ENCODE data around the gene SLC39A11.
"Not testable (repeated sequence)": the region's sequence is repeated elsewhere in the genome, so short reads cannot be mapped to it uniquely, and the experiment has no call there.

SLC39A11 gene

DNA sequence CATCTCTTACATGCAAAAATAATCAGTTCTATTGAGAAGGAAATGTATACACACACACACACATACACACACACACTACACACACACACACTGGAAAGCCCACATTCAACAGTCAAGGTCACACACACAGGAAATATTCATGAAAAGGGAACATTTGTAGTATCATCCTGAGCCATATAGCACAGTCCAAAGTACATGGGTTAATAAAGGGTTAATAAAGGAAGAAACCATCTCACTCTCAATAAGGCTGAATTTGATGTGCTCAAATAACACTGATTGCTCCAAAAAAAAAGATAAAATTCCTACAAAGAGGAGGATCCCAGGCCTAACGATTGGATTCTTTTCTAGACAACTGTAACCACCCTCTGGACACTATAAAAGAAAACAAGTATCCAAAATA lies 164.7 kb downstream of the SLC39A11 start:
- DNase-seq (ENCODE audit: low read depth in 2 of 3, low spot score in 1 of 3), result no peak

DNA sequence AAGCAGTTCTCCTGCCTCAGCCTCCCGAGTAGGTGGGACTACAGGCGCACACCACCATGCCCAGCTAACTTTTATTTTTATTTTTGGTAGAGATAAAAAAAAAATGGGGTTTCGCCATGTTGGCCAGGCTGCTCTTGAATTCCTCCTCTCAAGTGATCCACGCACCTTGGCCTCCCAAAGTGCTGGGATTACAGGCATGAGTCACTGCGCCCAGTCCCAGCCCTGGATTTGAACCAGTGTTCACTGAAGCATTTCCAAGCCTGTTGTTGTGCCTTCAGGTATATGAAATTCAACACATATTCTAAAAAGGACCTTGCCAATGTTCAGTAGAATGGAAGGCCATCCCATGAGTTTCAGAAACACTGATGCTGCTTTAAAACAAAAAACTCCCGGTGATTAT lies 165.3 kb downstream of the SLC39A11 start:
- DNase-seq (ENCODE audit: low read depth in 2 of 3, low spot score in 1 of 3), result no peak

DNA sequence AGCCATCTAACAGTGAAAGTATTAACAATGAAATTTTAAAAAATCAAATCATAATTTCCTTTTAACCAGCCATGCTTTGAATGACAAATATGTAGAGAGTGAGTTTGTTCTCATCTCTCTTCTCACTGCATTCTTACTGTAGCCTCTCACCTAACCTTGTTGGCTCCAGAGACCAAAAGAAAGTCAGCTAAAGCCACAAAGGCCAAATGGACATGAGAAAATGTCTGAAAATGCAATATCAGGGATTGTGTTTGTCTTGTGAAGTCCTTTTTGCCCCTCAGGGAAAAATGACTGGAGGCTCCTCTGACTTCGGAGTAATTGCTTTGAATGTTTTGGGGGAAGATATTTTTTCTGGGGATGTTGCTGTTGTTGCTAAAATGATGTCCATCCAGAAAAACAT lies 166.3 kb downstream of the SLC39A11 start:
- no peak for DNase-seq (ENCODE audit: low read depth in 2 of 3, low spot score in 1 of 3)

DNA sequence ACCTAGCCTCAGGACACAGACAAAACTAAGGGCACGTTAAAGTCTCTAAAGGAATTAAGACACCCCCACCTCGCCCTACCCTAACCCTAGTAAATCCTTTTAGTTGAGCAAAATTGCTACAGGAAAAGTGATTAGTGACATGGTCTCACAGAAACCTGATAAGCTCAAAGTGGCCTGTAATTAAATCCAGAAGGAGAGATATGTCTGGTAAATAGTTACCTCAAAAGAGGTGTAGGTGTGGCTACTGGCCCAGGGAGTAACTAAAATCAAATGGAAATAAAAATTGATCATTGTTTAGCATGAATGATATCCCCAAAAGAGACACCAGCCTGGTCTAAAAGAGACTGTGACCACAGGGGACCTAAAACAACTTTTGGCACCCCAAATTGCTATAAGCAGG lies 168.3 kb downstream of the SLC39A11 start:
- DNase-seq (ENCODE audit: low read depth in 2 of 3, low spot score in 1 of 3), result no peak

DNA sequence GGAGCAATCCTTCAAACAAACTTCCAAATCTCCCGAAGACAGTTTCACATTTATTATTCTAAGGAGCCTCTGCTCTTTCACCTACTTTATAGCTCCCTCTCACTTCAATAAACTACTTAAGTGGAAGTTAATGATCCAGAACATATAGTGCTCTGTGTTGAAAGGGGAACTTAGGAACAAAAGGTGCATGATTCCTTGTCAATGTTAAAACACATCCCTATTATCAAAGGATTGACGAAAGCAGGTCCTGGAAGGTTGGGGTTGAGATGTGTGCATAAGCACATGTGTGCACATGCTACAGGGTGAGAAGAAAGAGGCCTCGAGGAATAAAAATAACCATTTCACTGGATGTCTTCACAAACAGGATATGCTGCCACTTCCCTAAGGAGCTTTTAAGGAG lies 170.3 kb downstream of the SLC39A11 start:
- DNase-seq (ENCODE audit: low read depth in 2 of 3, low spot score in 1 of 3), result no peak

DNA sequence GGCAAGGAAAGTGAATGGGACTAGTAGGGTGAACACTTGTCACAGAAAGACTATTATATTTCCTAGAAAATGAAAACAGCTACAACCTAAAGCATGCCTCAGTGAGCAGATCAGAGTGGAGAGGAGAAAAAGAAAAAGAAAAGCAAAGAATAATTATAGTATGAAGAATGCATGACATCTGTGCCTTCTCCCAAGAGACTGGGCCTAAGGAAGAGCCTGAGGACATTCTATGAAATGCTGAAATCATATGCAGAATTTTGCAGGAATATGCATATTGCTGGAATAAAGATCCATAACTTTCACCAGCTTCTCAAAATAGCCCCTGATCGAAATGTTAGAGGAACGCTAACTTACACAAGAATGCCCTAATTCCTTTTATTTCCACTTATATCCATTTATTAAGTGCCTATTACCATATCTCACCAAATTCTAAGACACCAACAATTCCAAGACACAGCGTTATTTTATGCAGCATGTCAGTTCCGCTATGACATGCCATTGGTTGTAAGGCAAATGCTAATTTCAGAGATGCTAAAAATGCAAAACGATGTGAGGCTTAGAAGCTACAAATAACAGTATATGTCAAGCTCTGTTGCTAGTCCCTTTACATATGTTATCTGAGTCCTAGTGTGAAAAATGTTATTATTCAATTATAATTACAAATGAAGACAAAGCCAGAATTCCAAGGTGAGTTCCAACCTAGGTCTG lies 171.0 kb downstream of the SLC39A11 start:
- DNase-seq (ENCODE audit: low read depth in 2 of 3, low spot score in 1 of 3), result no peak

DNA sequence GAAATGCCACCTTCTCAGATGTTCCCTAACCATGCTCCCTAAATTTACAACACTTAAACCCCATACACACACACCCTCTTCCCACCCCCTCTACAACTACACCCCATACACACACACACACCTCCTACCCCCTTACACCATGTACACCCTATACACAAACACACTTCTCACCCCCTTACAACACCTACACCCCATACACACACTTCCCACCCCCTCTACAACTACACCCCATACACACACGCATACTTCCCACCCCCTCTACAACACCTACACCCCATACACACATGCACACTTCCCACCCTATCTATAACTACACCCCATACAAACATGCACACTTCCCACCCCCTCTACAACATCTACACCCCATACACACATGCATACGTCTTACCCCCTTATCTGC lies 172.0 kb downstream of the SLC39A11 start:
- DNase-seq (ENCODE audit: low read depth in 2 of 3, low spot score in 1 of 3), result no peak

DNA sequence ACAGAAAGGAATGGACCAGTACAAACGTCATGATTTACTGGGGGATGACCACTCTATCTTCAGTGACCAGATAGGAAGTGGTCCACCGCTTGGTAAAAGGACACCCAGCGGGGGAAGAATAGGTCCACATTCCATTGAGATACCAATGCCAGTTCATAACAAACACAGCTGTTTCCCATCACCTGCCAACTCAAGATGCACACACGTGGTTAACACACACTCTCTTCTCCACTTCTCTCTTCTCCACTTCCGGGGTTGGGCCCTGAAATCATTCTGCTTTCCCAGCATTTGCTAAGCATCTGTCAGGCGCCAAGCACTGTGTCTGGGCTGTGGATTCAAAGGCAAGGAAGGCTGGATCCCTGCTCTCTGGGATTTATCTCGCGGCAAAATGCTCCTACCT lies 175.5 kb downstream of the SLC39A11 start:
- DNase-seq (ENCODE audit: low read depth in 2 of 3, low spot score in 1 of 3), result no peak

DNA sequence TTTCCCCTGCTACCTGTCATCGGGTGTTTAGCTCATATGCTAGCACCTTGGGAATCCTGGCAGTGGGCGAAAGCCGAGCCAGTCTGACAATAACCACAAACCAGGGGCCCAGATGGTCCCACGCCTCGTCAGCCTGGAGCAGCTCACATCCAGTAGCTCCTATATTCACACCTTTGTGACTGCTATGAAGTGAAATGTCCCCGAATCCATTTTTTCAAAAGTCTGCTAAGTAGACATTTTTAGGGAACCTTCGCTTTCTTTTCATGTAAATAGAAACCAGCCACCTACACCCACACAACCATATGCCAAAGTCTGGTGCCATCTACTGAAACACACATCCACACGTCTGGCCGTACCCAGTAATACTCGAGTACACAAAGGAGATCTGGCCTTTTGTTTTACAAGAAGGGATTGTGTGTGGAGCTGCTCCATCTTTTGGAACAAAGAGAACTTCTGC lies 176.8 kb downstream of the SLC39A11 start:
- DNase-seq (ENCODE audit: low read depth in 2 of 3, low spot score in 1 of 3), result no peak

DNA sequence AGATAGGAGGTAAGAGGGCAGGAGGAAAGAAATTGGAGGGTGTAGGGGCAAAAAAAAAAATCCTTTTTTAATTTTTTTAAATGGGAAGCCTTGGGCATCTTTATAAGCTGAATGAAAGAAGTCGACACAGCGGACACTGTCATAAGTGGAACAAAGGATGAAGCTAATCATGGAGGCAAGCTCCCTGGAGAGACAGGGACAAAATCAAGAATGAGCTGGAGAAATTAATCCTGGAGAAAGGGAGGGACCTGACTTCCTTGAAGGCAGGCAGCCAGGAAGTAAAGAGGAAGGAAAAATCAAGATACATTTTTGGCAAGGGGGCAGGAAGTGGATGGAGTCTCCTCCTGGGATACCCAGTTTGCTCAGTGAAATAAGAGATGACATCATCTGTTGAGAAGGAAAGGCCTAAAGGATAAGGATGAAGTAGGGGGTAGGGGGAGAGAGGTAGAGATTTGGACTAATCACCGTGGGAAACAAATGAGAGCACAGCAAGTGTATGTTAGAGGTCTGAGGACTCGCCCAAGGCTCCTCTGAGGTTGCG lies 179.3 kb downstream of the SLC39A11 start:
- no peak for DNase-seq (ENCODE audit: low read depth in 2 of 3, low spot score in 1 of 3)

DNA sequence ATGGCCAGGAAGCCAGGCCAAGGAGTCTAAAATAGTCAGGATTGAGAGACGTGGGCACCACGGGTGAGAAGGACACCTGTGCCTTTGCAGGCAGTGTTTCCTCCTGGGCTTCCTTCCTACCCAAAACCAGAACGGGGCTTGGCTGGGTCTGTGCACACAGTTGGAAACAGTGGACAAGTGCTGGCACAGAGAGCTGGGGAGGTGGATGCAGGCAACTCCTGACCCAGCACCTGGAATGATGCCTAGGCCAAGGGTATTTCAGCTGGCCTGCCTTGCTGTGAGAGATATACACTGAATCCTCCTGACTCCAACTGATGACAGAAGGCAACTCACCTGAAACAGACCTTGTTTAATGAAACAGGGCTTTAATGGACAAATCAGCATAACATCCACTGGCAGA lies 186.2 kb downstream of the SLC39A11 start:
- no peak for DNase-seq (ENCODE audit: low read depth in 2 of 3, low spot score in 1 of 3)

DNA sequence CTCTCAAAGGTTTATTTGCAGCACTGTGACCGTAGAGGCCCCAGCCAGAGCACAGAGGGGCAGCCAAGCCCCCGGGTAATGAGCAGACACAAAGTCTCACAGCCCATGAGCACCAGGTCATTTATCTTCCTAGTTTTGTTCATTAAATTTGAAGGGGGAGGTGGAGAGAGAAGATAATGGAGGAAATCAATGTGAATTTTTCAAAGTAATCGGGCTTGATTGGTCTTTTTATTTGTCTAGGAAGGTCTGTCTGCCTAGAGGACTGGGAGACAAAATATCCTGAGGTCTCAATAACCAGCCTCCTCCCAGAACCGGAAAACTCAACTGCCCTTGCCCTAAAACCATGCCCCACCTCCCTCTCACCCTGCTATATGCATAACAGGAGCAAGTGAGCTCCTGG lies 189.0 kb downstream of the SLC39A11 start:
- DNase-seq (ENCODE audit: low read depth in 2 of 3, low spot score in 1 of 3), result no peak

DNA sequence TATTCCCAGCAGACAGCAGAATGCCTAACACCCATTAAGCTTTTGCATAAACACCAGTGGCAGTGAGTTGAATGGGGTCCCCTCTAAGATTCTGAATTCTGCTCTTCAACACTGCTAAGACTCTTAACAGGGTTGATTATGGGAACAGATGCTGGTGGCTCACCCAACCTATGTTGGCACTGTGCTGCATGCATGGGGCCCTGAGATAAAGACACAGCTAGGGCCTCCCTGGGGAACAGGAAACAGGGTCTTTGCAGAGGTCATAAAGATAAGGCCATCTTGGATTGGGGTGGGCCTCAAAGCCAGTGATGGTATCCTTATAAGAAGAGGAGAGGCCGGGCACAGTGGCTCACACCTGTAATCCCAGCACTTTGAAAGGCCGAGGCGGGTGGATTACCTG lies 190.8 kb downstream of the SLC39A11 start:
- DNase-seq (ENCODE audit: low read depth in 2 of 3, low spot score in 1 of 3), result no peak

DNA sequence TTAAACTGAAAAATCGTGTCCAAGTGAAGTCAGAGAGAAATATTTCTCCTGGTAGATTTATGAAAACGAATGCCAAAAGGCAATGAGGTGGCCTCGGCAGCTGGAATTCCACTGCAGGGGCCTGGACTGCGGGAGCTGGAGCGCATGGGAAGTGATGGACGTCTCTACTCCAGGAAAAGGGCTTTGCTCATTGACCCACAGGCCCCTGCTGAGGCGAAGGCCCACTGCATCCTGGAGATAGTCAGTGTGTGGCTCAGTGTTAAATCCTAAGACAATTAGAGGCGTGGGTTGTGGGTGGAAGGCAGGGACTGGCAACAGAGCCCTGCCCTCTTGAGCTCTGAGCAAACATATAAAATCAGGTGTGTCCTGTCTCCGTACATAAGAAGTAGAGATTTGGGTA lies 191.4 kb downstream of the SLC39A11 start:
- no peak for DNase-seq (ENCODE audit: low read depth in 2 of 3, low spot score in 1 of 3)

DNA sequence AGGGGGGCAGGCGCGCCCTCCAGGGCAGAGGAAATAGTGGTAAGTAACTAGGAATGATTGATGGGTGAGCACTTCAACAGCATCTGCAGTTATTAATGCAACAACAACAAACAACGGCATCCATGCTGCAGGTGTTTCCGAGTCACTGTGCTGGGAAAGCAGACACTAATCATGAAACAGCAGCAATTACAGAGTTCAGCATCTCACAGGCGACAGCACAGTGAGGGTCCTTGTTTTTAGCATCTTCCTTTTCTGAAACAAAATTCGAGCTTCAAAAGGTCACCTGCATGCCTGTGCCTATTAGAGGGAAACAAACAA lies 191.9 kb downstream of the SLC39A11 start:
- DNase-seq (ENCODE audit: low read depth in 2 of 3, low spot score in 1 of 3), result no peak

DNA sequence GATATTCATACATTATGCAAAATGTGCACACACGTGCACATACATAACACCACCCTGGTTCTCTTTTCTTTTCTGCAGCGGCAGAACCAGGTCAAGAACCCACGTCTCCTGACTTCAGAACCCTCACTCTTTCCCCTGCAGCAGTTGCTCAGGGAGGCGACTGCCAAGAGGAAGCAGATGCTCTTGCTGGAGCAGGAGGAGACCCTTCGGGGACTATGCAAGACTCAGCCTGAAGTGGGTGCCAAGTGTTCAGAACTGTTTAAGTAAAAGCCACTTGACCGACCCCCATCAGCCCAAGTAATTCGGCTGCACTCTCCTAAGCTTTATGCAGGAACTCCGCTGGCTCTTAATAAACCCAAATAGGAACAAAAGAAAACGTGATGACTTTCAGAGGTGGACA lies 193.8 kb downstream of the SLC39A11 start:
- no peak for DNase-seq (ENCODE audit: low read depth in 2 of 3, low spot score in 1 of 3)

DNA sequence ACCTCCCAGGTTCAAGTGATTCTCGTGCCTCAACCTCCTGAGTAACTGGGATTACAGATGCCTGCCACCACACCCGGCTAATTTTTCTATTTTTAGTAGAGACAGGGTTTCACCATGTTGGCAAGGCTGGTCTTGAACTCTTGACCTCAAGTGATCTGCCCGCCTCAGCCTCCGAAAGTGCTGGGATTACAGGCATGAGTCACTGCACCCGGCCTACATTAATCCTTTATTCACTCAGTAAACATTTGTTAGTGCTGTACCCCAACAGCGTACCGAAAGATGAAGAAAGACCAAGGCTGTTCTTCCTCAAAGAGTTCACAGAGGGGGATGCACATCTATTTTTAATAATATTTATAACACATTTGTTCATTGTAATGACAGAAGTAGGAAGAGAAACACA lies 196.2 kb downstream of the SLC39A11 start:
- not testable (repeated sequence) for DNase-seq (ENCODE audit: low read depth in 2 of 3, low spot score in 1 of 3)

DNA sequence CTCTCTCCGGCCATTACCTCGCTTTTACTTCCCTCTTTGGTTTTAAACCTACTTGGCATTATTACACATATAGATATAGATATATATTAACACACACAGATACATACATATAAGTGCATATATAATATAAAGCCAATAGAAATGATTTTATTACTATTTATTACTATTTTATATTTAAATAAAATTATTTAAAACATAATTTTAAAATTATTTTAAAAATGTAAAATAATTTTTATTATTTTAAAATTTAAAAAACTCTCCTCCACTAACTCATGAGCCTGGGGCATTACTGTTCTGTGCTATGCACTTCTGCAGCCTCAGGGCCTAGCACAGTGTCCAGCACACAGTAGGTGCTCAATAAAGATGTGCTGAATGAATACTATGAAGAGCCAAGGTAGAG lies 200.9 kb downstream of the SLC39A11 start:
- no peak for DNase-seq (ENCODE audit: low read depth in 2 of 3, low spot score in 1 of 3)

DNA sequence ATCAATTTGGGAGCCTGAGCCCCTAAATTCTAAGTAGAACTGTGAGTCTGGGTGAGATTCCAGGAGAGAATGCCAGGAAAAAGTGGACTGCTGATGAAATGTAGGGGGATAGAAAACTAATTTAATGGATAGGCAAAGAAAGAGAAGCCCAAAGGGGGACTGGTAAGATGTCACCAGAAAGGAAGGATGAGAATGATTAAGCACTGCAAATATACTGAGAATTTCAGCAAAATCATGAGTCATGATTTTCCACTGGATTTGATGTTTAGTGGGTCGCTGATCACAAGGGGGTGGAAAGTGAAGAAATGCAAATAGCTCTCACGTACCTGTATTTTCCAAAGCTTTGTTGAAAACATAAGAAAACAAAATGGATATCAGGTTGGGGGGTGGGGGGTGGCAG lies 201.8 kb downstream of the SLC39A11 start:
- DNase-seq (ENCODE audit: low read depth in 2 of 3, low spot score in 1 of 3), result no peak

DNA sequence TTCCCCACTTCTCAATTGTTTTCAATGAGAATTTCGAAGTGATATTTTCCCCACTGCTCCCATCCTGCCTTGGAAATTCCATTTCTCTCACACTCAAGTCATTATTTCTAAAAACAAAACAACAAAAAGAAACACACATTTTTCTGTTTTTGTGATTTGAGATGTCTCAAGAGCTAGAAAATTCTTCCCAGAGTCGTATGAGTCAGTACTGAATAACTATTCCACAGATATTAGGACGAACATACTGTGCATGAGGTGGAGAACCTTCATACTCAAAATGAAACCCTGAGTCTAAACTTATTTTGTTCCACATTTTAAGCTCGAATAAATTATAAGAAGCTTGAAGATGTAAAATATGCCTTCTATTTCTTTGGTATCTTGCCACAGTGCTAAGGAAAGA lies 204.6 kb downstream of the SLC39A11 start:
- no peak for DNase-seq (ENCODE audit: low read depth in 2 of 3, low spot score in 1 of 3)

DNA sequence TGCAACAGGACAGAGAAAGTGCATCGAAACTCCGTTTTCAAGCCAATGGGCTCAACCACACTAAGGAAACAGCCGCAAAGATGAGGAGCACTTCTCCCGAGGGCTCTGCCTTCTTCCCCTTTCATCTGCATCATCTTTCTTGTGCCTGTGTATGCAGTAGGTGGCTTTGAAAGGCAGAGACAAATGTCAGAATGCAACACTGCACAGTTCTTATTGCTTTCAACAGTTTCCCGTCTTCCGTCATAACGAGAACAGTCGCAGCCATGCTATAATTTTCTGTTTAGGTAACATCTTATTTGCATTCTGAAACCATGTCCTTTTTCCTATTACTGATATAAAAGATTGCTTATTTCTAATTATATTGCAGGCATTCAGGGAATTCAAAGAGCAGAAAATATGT lies 205.2 kb downstream of the SLC39A11 start:
- no peak for DNase-seq (ENCODE audit: low read depth in 2 of 3, low spot score in 1 of 3)

DNA sequence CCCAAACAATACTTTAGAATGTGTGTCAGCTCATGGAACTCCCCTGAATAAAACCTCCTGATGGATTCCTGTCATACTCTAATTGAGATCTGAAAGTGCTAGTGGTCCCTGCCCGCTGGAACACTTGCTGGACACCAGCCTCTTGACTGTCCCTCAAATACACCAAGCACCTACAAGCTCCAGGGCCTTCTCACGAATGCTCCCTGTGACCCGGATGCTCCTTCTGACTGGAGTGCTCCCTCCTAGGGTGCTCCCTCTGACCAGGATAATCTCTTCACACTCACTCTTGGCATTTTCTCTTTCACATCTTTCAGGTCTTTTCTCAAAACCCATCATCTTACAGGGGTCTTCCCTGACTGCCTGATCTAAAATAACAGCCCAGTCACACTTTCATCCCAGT lies 205.9 kb downstream of the SLC39A11 start:
- no peak for DNase-seq (ENCODE audit: low read depth in 2 of 3, low spot score in 1 of 3)

DNA sequence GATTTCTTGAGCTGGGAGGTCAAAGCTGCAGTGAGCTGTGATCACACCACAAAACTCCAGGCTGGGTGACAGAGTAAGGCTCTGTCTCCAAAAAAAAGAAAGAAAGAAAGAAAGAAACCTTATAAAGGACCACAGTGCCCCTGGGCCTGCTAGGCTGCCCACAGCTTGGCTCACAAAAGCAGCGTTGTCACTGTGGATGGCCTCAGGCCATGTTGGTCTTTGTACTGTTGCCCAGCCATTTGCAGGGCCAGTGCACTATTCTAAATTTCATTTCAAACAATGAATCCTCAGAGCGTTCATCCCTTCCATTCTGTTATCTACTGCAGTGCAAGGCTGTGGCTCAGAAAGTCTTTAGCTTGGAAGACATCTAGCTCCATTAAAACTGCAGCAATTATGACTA lies 208.4 kb downstream of the SLC39A11 start:
- DNase-seq (ENCODE audit: low read depth in 2 of 3, low spot score in 1 of 3), result no peak

All from stimulated activated CD4-positive, alpha-beta T cell treated with anti-CD3 and anti-CD28 coated beads, Interleukin-12 subunit alpha, Interleukin-12 subunit beta, amount 100 ng/mL, for 48 hours (primary cell).